GM21825 (cell line): Measurements from ENCODE around the gene FAM107A.

Experiments used
- ATAC-seq: cut with Tn5 transposase; IDR thresholded peaks from one replicate; pipeline ENCODE4 v1.9.1; 2021; ENCODE audit warnings: mild to moderate bottlenecking, moderate library complexity; ENCODE audit not compliant: unreplicated experiment

The FAM107A gene

DNA sequence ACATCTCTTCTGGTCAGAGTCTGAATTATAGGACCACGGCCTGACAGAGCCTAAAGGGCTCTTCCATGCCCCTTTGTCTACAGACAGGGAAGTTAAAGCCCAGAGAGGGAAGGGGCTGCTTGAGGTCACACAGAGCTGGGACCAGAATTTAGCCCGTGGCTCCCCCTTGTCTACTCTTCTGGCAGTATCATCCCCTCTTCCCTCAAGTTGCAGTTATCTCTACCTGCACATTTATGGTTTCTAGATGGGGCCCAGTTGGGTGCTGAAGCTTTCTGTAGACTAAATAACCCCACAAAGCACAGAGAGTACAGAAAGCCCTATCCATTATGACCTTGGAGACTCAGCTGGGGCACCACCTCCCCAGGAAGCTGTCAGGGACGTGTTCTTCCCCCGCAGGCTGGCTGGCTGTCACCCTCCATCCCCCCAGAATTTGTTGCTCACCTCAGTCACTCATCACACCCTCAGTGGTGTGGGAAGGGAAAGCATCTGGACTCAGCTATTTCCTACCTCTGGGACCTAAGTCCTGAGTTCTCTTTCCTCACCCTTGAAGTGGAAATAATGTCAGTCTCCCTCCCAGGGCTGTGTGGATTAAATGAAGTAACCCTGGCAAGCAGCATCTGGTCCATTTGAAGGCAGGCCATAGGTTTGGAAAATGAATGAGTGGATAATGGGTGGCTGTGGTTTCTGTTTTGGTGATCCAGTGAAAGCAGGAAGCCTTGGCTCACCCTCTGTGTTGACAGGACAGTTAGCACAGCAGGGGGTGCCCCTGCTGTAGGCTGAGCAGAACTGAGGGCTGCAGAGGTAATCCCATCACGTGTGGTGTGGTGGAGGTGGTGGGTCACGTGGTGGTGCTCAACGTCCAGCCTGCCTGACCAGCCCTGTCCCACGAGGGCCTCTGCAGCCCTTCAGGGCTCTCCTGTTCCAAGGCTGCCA, 56.5 kb downstream of the FAM107A start:
- ATAC-seq = no peak

DNA sequence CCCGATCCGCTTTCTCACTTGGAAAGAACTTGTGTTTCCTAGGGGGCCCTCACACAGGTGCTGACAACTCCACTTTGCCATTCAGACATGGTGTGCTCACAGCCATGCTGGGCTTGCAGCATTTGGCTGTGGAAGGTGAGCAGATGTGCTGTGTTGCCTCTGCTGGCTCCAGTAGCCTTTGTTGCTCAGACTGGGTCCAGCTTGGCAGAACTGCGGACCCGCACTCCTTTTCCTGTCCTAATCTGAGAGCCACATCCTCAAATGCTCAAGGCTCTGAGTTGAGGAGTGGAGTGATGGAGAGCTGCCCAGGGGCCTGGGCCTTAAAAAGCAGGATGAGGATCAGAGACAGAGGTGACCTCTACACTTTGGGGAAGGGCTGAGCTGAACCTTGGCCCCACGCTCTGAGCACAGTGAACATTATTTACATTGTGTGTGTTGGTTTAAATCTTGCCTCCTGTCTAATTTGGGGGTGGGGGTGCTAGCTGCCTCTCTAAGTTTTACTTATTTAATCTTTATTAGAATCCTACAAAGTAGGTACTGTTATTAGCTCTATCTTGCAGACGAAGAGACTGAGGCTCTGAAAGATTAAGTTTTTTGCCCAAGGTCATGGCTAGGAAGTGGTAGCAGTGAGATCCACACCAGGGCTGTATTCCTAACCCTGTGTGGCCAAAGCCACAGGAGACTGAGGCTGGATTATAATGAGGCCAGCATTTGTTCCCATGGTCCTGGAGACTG, 57.4 kb downstream of the FAM107A start:
- no peak for ATAC-seq

DNA sequence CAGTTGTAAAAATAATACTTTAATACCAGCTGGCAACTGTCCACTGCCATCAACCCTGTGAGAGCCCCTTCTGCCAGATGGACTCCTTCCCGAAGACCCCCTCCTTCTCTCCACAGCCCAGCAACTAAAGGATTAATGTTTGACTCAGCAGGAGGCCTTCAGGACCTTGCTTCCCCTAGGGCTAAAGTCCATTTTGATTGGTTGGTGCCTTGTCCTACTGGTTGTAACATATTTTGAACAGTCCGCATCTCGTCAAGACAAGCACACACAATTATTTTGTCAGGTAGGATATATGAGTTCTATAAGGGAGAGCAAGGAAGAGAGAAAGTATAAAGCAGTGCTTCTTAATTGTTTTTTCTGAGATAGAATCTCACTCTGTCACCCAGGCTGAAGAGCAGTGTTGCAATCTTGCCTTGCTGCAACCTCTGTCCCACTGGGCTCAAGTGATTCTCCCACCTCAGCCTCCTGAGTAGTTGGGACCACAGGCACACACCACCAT, 58.9 kb downstream of the FAM107A start:
- ATAC-seq = no peak

DNA sequence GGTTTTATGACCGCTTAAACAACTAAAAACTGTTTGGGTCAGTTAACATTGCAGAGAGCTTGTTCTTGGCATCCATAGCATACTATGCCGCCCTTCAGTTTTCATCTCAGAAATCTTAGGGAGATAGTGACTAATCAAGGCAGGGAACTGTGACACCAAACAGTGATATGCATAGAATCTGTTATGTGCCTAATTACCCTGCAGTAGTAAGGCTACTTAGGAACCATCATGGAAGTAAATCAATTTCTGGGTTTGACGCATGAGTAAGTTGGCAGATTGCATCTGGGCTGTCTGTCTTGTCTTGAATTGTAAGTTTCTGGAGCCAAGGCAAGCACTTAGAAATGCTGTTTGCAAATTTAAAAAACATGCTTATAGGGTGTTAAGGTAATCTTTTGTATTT, 62.8 kb downstream of the FAM107A start:
- no peak for ATAC-seq
